ENCODE data around the gene RNU7-1. TPM values are rescaled to one million over a fixed set of nuclear protein-coding genes. Genes with fewer than 3 reads are reported as not detected.

RNU7-1 gene
- total and polyA plus RNA-seq, 9 of the 15 experiments (the other 6 are each of a cell fraction or from before 2014, with no cell fraction given), result not detected

- TF ChIP-seq MECOM (CRISPR knock-in tag; IDR thresholded peaks at IDR 0.05) (no peak), NFE2L1 (tag; IDR thresholded peaks at IDR 0.05; ENCODE audit: borderline replicate concordance, low read depth) (no peak), NR1H2 (CRISPR knock-in tag; IDR thresholded peaks at IDR 0.05) (no peak), GABPB1 (CRISPR knock-in tag; IDR thresholded peaks at IDR 0.05) (no peak), TFAM (CRISPR knock-in tag; conservative IDR thresholded peaks at IDR 0.05) (no peak), CBX1 (IDR thresholded peaks at IDR 0.05; ENCODE audit: low read depth) (no peak), ASH1L (IDR thresholded peaks at IDR 0.05; ENCODE audit: borderline replicate concordance, low read depth, partially characterized antibody) (no peak), ETV1 (tag; conservative IDR thresholded peaks at IDR 0.05; ENCODE audit: low read depth) (no peak), GATA2 (CRISPR knock-in tag; IDR thresholded peaks at IDR 0.05) (peak; percentile 49), ZBTB1 (CRISPR knock-in tag; IDR thresholded peaks at IDR 0.05; ENCODE audit: borderline replicate concordance, low read depth) (no peak), DIDO1 (tag; IDR thresholded peaks at IDR 0.05; ENCODE audit: low read depth) (no peak), KAT2B (IDR thresholded peaks at IDR 0.05; ENCODE audit: low read depth, low read length) (no peak), XRCC5 (IDR thresholded peaks at IDR 0.05; ENCODE audit: low read depth, low read length) (no peak), TAF7 (tag; IDR thresholded peaks at IDR 0.05) (no peak), KDM2B (CRISPR knock-in tag; IDR thresholded peaks at IDR 0.05) (no peak), ZNF174 (CRISPR knock-in tag; IDR thresholded peaks at IDR 0.05) (no peak), ZNF217 (CRISPR knock-in tag; IDR thresholded peaks at IDR 0.05) (no peak), FOXP4 (CRISPR knock-in tag; IDR thresholded peaks at IDR 0.05; ENCODE audit: borderline replicate concordance) (no peak), E2F8 (IDR thresholded peaks at IDR 0.05; ENCODE audit: low read depth, partially characterized antibody) (no peak), JUN (IDR thresholded peaks at IDR 0.05; ENCODE audit: borderline replicate concordance, low read depth, low read length) (no peak), JUN (CRISPR knock-in tag; IDR thresholded peaks at IDR 0.05; ENCODE audit: borderline replicate concordance) (no peak)
- TF ChIP-seq, protein P1, sequence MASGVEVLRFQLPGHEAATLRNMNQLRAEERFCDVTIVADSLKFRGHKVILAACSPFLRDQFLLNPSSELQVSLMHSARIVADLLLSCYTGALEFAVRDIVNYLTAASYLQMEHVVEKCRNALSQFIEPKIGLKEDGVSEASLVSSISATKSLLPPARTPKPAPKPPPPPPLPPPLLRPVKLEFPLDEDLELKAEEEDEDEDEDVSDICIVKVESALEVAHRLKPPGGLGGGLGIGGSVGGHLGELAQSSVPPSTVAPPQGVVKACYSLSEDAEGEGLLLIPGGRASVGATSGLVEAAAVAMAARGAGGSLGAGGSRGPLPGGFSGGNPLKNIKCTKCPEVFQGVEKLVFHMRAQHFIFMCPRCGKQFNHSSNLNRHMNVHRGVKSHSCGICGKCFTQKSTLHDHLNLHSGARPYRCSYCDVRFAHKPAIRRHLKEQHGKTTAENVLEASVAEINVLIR (CRISPR knock-in tag; IDR thresholded peaks at IDR 0.05), result no peak
- TF ChIP-seq, protein P2, sequence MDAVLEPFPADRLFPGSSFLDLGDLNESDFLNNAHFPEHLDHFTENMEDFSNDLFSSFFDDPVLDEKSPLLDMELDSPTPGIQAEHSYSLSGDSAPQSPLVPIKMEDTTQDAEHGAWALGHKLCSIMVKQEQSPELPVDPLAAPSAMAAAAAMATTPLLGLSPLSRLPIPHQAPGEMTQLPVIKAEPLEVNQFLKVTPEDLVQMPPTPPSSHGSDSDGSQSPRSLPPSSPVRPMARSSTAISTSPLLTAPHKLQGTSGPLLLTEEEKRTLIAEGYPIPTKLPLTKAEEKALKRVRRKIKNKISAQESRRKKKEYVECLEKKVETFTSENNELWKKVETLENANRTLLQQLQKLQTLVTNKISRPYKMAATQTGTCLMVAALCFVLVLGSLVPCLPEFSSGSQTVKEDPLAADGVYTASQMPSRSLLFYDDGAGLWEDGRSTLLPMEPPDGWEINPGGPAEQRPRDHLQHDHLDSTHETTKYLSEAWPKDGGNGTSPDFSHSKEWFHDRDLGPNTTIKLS (IDR thresholded peaks at IDR 0.05; ENCODE audit: borderline replicate concordance, low read depth), result no peak
Observed at GRCh38 chr12:6961278-6961694, 17.7 kb downstream of the RNU7-1 start (continued).

Data from K562 (cell line).